Testis (tissue), 2 donors: ENCODE results near the gene DNAJC30.

ENCODE experiments used
- POLR2A ChIP-seq: fragments of 450-650 bp; IDR thresholded peaks from one replicate; pipeline ENCODE4 v1.6.1; 2017; ENCODE audit warnings: antibody characterized with exemption, mild to moderate bottlenecking, moderate library complexity
- TF ChIP-seq, protein P1 (sequence below), 3 experiments: fragments of 450-650 bp in 2 of 3; fragments of 200-600 bp in 1 of 3; sonication (generic) in 1 of 3; IDR thresholded peaks; one replicate each; pipeline ENCODE4 v1.5.1; 2016 to 2019; ENCODE audit warnings: antibody characterized with exemption in 3 of 3, mild to moderate bottlenecking in 2 of 3, moderate library complexity in 1 of 3

DNA sequence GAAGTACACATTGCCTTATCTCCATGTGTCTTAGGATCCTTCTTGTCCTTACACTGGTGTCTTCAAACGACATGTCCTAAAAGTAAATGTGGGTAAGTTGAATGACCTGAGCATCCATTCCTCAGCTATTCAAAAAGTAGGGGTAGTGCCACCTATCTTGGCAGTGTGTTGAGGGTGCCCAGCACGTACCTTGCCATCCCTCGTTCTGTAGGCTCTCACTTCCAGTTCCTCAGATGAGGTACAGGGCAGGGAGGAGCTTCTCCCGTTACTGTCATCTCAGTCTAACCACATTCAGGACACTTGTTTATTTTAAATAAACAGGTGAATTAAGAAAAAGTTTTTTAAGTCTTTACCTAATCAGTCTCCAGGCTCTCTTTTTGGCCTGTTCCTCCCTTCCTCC, 13.1 kb upstream of the DNAJC30 start:
- TF ChIP-seq, protein P1, sequence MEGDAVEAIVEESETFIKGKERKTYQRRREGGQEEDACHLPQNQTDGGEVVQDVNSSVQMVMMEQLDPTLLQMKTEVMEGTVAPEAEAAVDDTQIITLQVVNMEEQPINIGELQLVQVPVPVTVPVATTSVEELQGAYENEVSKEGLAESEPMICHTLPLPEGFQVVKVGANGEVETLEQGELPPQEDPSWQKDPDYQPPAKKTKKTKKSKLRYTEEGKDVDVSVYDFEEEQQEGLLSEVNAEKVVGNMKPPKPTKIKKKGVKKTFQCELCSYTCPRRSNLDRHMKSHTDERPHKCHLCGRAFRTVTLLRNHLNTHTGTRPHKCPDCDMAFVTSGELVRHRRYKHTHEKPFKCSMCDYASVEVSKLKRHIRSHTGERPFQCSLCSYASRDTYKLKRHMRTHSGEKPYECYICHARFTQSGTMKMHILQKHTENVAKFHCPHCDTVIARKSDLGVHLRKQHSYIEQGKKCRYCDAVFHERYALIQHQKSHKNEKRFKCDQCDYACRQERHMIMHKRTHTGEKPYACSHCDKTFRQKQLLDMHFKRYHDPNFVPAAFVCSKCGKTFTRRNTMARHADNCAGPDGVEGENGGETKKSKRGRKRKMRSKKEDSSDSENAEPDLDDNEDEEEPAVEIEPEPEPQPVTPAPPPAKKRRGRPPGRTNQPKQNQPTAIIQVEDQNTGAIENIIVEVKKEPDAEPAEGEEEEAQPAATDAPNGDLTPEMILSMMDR (IDR thresholded peaks at IDR 0.05) = no peak
- no peak for TF ChIP-seq POLR2A
